NCI-H1092 (cell line): ENCODE measurements around the gene ZNF45.
"Not testable (repeated sequence)": the region's sequence is repeated elsewhere in the genome, so short reads cannot be mapped to it uniquely, and the experiment has no call there.

ENCODE experiments used
- DNase-seq: peaks from one replicate; lab custom pipeline; 2025; lab: John Stamatoyannopoulos, UW

ZNF45 gene

GRCh38 chr19:43913383-43913782, 21.7 kb downstream of the ZNF45 start:
- no peak for DNase-seq

GRCh38 chr19:43910884-43911283, 24.2 kb downstream of the ZNF45 start:
- DNase-seq: no peak

GRCh38 chr19:43908659-43909058, 26.4 kb downstream of the ZNF45 start:
- DNase-seq: no peak

GRCh38 chr19:43906774-43907173, 28.3 kb downstream of the ZNF45 start:
- no peak for DNase-seq

GRCh38 chr19:43905897-43906296, 29.2 kb downstream of the ZNF45 start:
- no peak for DNase-seq

- no peak for DNase-seq
Observed at GRCh38 chr19:43902399-43902798, 32.7 kb downstream of the ZNF45 start.

- peak; percentile 5 for DNase-seq
Observed at GRCh38 chr19:43901395-43902390, 33.4 kb downstream of the ZNF45 start.

- no peak for DNase-seq
Observed at GRCh38 chr19:43895727-43896308, 39.3 kb downstream of the ZNF45 start.

GRCh38 chr19:43883864-43884263, 51.2 kb downstream of the ZNF45 start, which contains the start of gene ZNF404:
Gene ZNF404, minus strand, starts transcription at chr19:43883964.
- DNase-seq: no peak

- no peak for DNase-seq
Observed at GRCh38 chr19:43880483-43880882, 54.6 kb downstream of the ZNF45 start.

- no peak for DNase-seq
Observed at GRCh38 chr19:43872547-43873336, 62.3 kb downstream of the ZNF45 start.

GRCh38 chr19:43866923-43867322, 68.2 kb downstream of the ZNF45 start:
- not testable (repeated sequence) for DNase-seq
